ENCODE measurements around the gene ZSWIM6.
"Not testable (repeated sequence)": the region's sequence is repeated elsewhere in the genome, so short reads cannot be mapped to it uniquely, and the experiment has no call there.

DNA sequence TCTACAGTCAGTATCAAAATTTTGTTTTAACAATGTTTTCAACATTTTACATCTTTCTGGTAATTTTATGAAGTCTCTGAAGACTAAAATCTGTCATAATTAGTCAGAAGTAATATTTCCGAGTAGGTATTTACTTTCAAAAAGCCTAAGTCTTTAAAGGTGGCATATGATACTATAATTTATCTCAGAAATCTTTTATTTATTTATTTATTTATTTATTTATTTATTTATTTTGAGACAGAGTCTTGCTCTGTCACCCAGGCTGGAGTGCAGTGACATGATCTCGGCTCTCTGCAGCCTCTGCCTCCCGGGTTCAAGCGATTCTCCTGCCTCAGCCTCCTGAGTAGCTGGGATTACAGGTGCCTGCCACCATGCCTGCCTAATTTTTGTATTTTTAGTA is 74.4 kb downstream of the ZSWIM6 start:
- TF ChIP-seq, protein P1, sequence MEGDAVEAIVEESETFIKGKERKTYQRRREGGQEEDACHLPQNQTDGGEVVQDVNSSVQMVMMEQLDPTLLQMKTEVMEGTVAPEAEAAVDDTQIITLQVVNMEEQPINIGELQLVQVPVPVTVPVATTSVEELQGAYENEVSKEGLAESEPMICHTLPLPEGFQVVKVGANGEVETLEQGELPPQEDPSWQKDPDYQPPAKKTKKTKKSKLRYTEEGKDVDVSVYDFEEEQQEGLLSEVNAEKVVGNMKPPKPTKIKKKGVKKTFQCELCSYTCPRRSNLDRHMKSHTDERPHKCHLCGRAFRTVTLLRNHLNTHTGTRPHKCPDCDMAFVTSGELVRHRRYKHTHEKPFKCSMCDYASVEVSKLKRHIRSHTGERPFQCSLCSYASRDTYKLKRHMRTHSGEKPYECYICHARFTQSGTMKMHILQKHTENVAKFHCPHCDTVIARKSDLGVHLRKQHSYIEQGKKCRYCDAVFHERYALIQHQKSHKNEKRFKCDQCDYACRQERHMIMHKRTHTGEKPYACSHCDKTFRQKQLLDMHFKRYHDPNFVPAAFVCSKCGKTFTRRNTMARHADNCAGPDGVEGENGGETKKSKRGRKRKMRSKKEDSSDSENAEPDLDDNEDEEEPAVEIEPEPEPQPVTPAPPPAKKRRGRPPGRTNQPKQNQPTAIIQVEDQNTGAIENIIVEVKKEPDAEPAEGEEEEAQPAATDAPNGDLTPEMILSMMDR (conservative IDR thresholded peaks at IDR 0.05; ENCODE audit: low read length), result not testable (repeated sequence)
- not testable (repeated sequence) for TF ChIP-seq EZH2phosphoT487 (IDR thresholded peaks at IDR 0.05; ENCODE audit: borderline replicate concordance, low read depth, low read length)
